ENCODE data around the gene SUCLG1.

- TF ChIP-seq CTCF (IDR thresholded peaks at IDR 0.05; ENCODE audit: low read depth, low read length) (no peak), EZH2phosphoT487 (IDR thresholded peaks at IDR 0.05; ENCODE audit: low read depth) (no peak)
Measured at GRCh38 chr2:84378960-84379359, 80.1 kb downstream of the SUCLG1 start.
